Measurements from ENCODE around the gene COL11A1.

GRCh38 chr1:103144681-103145080 lies 36.4 kb upstream of the COL11A1 start:
- no peak for TF ChIP-seq CTCF (IDR thresholded peaks at IDR 0.05)
- TF ChIP-seq POLR2A (IDR thresholded peaks at IDR 0.05), result no peak
